ENCODE measurements around the gene SUMO4. TPM values are rescaled to one million over a fixed set of nuclear protein-coding genes. Genes with fewer than 3 reads are reported as not detected.

Gene SUMO4
- total RNA-seq, 1 donor, result 2.6 TPM

- H3K4me3 ChIP-seq (ENCODE audit: low read depth, low read length), result no peak overlapping the region
- TF ChIP-seq, protein P1, sequence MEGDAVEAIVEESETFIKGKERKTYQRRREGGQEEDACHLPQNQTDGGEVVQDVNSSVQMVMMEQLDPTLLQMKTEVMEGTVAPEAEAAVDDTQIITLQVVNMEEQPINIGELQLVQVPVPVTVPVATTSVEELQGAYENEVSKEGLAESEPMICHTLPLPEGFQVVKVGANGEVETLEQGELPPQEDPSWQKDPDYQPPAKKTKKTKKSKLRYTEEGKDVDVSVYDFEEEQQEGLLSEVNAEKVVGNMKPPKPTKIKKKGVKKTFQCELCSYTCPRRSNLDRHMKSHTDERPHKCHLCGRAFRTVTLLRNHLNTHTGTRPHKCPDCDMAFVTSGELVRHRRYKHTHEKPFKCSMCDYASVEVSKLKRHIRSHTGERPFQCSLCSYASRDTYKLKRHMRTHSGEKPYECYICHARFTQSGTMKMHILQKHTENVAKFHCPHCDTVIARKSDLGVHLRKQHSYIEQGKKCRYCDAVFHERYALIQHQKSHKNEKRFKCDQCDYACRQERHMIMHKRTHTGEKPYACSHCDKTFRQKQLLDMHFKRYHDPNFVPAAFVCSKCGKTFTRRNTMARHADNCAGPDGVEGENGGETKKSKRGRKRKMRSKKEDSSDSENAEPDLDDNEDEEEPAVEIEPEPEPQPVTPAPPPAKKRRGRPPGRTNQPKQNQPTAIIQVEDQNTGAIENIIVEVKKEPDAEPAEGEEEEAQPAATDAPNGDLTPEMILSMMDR (IDR thresholded peaks at IDR 0.05; ENCODE audit: insufficient read depth, low read depth, low read length), result no peak
- DNase-seq (ENCODE audit: low read depth), result no peak
These were observed 2.7 kb upstream of the SUMO4 start for GRCh38 chr6:149397384-149397783.

GRCh38 chr6:149403534-149403933, 3.5 kb downstream of the SUMO4 start:
- H3K4me3 ChIP-seq (ENCODE audit: low read depth, low read length), result no peak overlapping the region
- TF ChIP-seq, protein P1 (IDR thresholded peaks at IDR 0.05; ENCODE audit: insufficient read depth, low read depth, low read length), result no peak
- no peak for DNase-seq (ENCODE audit: low read depth)

GRCh38 chr6:149405823-149406765, 6.0 kb downstream of the SUMO4 start:
- no peak overlapping the region for H3K4me3 ChIP-seq (ENCODE audit: low read depth, low read length)
- DNase-seq (ENCODE audit: low read depth), result peak; percentile 78
- TF ChIP-seq, protein P1 (IDR thresholded peaks at IDR 0.05; ENCODE audit: insufficient read depth, low read depth, low read length), result no peak

DNA sequence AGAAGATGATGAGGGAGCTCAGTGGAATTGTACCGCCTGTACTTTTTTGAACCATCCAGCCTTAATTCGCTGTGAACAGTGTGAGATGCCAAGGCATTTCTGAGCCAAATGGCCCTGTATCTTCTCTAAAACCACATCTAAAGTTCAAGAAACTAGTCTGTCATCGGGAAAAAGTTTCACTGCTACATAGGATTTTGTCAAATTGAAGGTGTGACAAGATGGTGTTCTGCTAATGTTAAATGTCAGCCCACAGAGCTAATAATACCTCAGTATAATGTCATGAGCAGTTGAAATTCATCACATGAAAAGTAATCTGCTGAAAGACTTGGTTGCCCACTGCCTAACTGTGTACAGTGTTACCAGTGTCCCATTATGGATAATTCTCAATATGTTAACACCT, 9.6 kb downstream of the SUMO4 start:
- TF ChIP-seq, protein P1 (IDR thresholded peaks at IDR 0.05; ENCODE audit: insufficient read depth, low read depth, low read length), result no peak
- DNase-seq (ENCODE audit: low read depth), result no peak
- no peak overlapping the region for H3K4me3 ChIP-seq (ENCODE audit: low read depth, low read length)

- H3K4me3 ChIP-seq (ENCODE audit: low read depth, low read length), result no peak overlapping the region
- DNase-seq (ENCODE audit: low read depth), result peak; percentile 14
- TF ChIP-seq, protein P1 (IDR thresholded peaks at IDR 0.05; ENCODE audit: insufficient read depth, low read depth, low read length), result no peak
These were observed 10.5 kb downstream of the SUMO4 start for GRCh38 chr6:149410557-149410956.

GRCh38 chr6:149414009-149414408, 13.9 kb downstream of the SUMO4 start:
- H3K4me3 ChIP-seq (ENCODE audit: low read depth, low read length), result no peak overlapping the region
- DNase-seq (ENCODE audit: low read depth), result no peak
- TF ChIP-seq, protein P1 (IDR thresholded peaks at IDR 0.05; ENCODE audit: insufficient read depth, low read depth, low read length), result no peak
